B cell (primary cell): ENCODE data around the gene ANKRD9. TPM values are rescaled to one million over a fixed set of nuclear protein-coding genes. Genes with fewer than 3 reads are reported as not detected.

Experiments
- ATAC-seq: fragments of 200-7000 bp; cut with Tn5 transposase; one replicate; pipeline ENCODE4 v1.10.0; 2021; ENCODE audit warnings: low read depth, mild to moderate bottlenecking, moderate number of reproducible peaks, moderate library complexity
- CTCF ChIA-PET: fragments of 350-600 bp; sonication (Branson Sonifier 250); formaldehyde crosslinking; loops from one replicate; lab custom pipeline; 2021; ENCODE audit warnings: antibody characterized with exemption, inconsistent platforms; lab: Charles Lee
- POLR2A ChIA-PET: fragments of 350-600 bp; sonication (Branson Sonifier 250); formaldehyde crosslinking; loops from one replicate; lab custom pipeline; 2021; ENCODE audit warnings: antibody characterized with exemption; lab: Charles Lee
- DNase-seq: peaks from one replicate; pipeline ENCODE4 v3.0.0; 2013
- H2AFZ ChIP-seq: 2 replicates; pipeline ENCODE4 v1.6.1; 2012; ENCODE audit warnings: mild to moderate bottlenecking, low read depth, low read length; ENCODE audit not compliant: insufficient read depth, poor library complexity, severe bottlenecking
- H3K27ac ChIP-seq, 2 donors: 1 replicate in 1 of 2; 2 replicates in 1 of 2; pipeline ENCODE4 v1.5.1; 2012 to 2013; ENCODE audit warnings: low read length in 2 of 2, mild to moderate bottlenecking in 2 of 2, moderate library complexity in 1 of 2
- H3K27me3 ChIP-seq, 4 experiments: fragments of 200-600 bp in 1 of 4; sonication (generic) in 1 of 4; replicated peaks in 1 of 4; 1 replicate in 2 of 4; 2 replicates in 2 of 4; pipeline versions ENCODE4 v1.6.1 to v1.7.0; 2013 to 2016; ENCODE audit warnings: low read length in 3 of 4, mild to moderate bottlenecking in 2 of 4, mixed read lengths in 1 of 4, moderate library complexity in 1 of 4; ENCODE audit not compliant: insufficient read depth in 4 of 4, control insufficient read depth in 3 of 4; ENCODE audit errors: control extremely low read depth in 1 of 4
- H3K36me3 ChIP-seq, 2 experiments: replicated peaks in 1 of 2; 1 replicate in 1 of 2; 2 replicates in 1 of 2; pipeline versions ENCODE4 v1.6.1 to v1.7.1; 2013; ENCODE audit warnings: low read length in 1 of 2; ENCODE audit not compliant: insufficient read depth in 2 of 2, control insufficient read depth in 1 of 2; ENCODE audit errors: control extremely low read depth in 1 of 2, extremely low read depth in 1 of 2
- H3K4me1 ChIP-seq, 2 donors: fragments of 200-600 bp in 1 of 2; sonication (generic) in 1 of 2; 1 replicate in 1 of 2; 2 replicates in 1 of 2; pipeline versions ENCODE4 v1.5.1 to v1.6.1; 2013 to 2017; ENCODE audit warnings: low read length in 2 of 2; ENCODE audit not compliant: control insufficient read depth in 2 of 2, insufficient read depth in 2 of 2
- H3K4me2 ChIP-seq: replicated peaks from 2 replicates; pipeline ENCODE3; 2012; ENCODE audit warnings: mild to moderate bottlenecking, low read depth, low read length; ENCODE audit not compliant: poor library complexity, severe bottlenecking
- H3K4me3 ChIP-seq, 5 experiments: fragments of 200-600 bp in 1 of 5; sonication (generic) in 1 of 5; 1 replicate in 3 of 5; 2 replicates in 2 of 5; pipeline versions ENCODE4 v1.5.1 to v1.7.0; 2011 to 2016; ENCODE audit warnings: low read length in 4 of 5, mild to moderate bottlenecking in 4 of 5, low read depth in 2 of 5, control low read depth in 1 of 5, moderate library complexity in 1 of 5; ENCODE audit not compliant: insufficient read depth in 1 of 5; ENCODE audit errors: control extremely low read depth in 1 of 5, extremely low read depth in 1 of 5
- H3K79me2 ChIP-seq: fragments of 200-600 bp; sonication (generic); one replicate; pipeline ENCODE4 v1.6.0; 2016; ENCODE audit warnings: low read length; ENCODE audit not compliant: control insufficient read depth, insufficient read depth
- H3K9ac ChIP-seq: fragments of 200-600 bp; sonication (generic); 2 replicates; pipeline ENCODE4 v1.6.1; 2017; ENCODE audit warnings: mild to moderate bottlenecking, low read length, moderate library complexity
- H3K9me3 ChIP-seq, 3 donors: one replicate each; pipeline versions ENCODE4 v1.6.1 to v1.7.1; 2013; ENCODE audit warnings: low read length in 2 of 3; ENCODE audit not compliant: control insufficient read depth in 2 of 3, insufficient read depth in 1 of 3; ENCODE audit errors: control extremely low read depth in 1 of 3
- H4K20me1 ChIP-seq: 2 replicates; pipeline ENCODE4 v1.6.0; 2012; ENCODE audit warnings: mild to moderate bottlenecking, low read length; ENCODE audit not compliant: insufficient read depth, control insufficient read depth, poor library complexity, severe bottlenecking
- H3K27ac Mint-ChIP-seq: one replicate; pipeline ENCODE4 v1.8.0; 2021; ENCODE audit warnings: mixed read lengths
- H3K27me3 Mint-ChIP-seq: one replicate; pipeline ENCODE4 v1.8.0; 2021; ENCODE audit warnings: mixed read lengths
- H3K4me1 Mint-ChIP-seq: one replicate; pipeline ENCODE4 v1.8.0; 2021; ENCODE audit warnings: mixed read lengths
- H3K4me3 Mint-ChIP-seq: one replicate; pipeline ENCODE4 v1.8.0; 2021; ENCODE audit warnings: mixed read lengths
- H3K9me3 Mint-ChIP-seq: one replicate; pipeline ENCODE4 v1.8.0; 2022; ENCODE audit warnings: mixed read lengths; ENCODE audit not compliant: insufficient read depth
- EZH2 ChIP-seq: IDR thresholded peaks from 2 replicates; pipeline ENCODE4 v1.6.1; 2012; ENCODE audit warnings: borderline replicate concordance, low read depth, mild to moderate bottlenecking, moderate library complexity, low read length; ENCODE audit not compliant: insufficient read depth, poor library complexity, severe bottlenecking
- WGBS: methylation state at CpG from one replicate; pipeline ENCODE4 v1.1.5; 2013; ENCODE audit warnings: missing lambda C conversion rate; ENCODE audit not compliant: insufficient coverage; 5-methylcytosine and 5-hydroxymethylcytosine counted together
- intact Hi-C: fragments of 100-400 bp; cut with micrococcal nuclease; formaldehyde crosslinking; loops from one replicate; pipeline ENCODE4 v1.10.0; 2022
- polyA plus RNA-seq: library from polyadenylated mRNA; depleted of rRNA; stranded (reverse); fragments of >200 nt; gene quantifications from 2 replicates; pipeline ENCODE4 v1.2.3, GENCODE V29; 2012
- total RNA-seq, 2 donors: library from RNA; stranded (reverse); fragments of 120-200 nt in 1 of 2; gene quantifications; 1 replicate in 1 of 2; 2 replicates in 1 of 2; pipeline versions ENCODE4 v1.2.3 to v1.2.4, GENCODE V29; 2013 to 2022
- TF ChIP-seq, protein P1 (sequence below): fragments of 200-600 bp; IDR thresholded peaks from one replicate; pipeline ENCODE4 v1.8.0; 2022; ENCODE audit warnings: antibody characterized with exemption, mild to moderate bottlenecking

Gene ANKRD9
- total and polyA plus RNA-seq, 2 donors (not counting 1 experiment from before 2014, with no cell fraction given), result 1.4 to 1.5 TPM

DNA sequence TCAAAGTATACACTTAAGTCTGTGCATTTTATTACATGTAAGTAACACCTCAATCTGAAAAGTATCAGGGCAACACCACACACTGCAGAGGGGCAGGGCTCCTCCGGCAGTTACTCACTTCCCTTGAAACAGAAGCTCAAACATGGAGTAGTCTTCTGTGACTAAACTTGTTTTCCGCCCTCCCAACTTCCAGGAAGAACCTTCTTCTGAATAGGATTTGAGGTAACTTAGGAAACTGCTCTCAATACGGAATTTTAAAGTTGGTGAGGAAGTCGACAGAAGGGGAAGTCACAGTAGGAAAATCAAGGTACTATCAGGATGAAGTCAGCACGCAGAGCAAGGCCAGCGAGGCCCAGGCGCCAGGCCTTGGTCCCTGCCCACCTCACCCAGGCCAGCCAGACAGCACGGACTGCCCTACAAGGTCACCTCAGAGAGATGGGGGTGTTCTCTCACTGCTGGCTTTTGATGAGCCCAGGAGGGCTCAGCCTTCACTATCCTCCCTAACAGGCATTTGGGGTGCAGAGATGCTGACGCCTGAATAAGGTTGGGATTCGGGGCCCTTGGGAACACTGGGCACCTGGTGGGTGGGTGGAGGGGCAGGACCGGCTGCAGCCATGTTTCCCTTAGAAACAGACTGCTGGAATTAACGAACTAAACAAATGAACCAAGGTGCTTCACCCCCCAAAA, 5.8 kb downstream of the ANKRD9 start:
- POLR2A ChIA-PET, result no interaction called here
- Histone ChIP-seq H4K20me1 (no peaks in the 10 kb centered on the region), H3K4me3 (no peak overlapping the region), H3K9ac (no peak overlapping the region), H3K4me1 (no peaks in the 10 kb centered on the region), H2AFZ (no peak overlapping the region), H3K27ac (no peak overlapping the region), H3K4me2 (no peak overlapping the region), H3K27me3 (no peaks in the 10 kb centered on the region), H3K36me3 (peaks cover 0 to under 1% of the 10 kb centered on the region in 2 experiments), H3K79me2 (no peaks in the 10 kb centered on the region), H3K9me3 (peaks cover 0 to 8% (median 0%) of the 10 kb centered on the region in 3 donors)
- intact Hi-C loops, result no loop called here
- TF ChIP-seq EZH2, result no peak
- TF ChIP-seq, protein P1, sequence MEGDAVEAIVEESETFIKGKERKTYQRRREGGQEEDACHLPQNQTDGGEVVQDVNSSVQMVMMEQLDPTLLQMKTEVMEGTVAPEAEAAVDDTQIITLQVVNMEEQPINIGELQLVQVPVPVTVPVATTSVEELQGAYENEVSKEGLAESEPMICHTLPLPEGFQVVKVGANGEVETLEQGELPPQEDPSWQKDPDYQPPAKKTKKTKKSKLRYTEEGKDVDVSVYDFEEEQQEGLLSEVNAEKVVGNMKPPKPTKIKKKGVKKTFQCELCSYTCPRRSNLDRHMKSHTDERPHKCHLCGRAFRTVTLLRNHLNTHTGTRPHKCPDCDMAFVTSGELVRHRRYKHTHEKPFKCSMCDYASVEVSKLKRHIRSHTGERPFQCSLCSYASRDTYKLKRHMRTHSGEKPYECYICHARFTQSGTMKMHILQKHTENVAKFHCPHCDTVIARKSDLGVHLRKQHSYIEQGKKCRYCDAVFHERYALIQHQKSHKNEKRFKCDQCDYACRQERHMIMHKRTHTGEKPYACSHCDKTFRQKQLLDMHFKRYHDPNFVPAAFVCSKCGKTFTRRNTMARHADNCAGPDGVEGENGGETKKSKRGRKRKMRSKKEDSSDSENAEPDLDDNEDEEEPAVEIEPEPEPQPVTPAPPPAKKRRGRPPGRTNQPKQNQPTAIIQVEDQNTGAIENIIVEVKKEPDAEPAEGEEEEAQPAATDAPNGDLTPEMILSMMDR, result no peak
- CTCF ChIA-PET, result interaction anchor here (1.4 kb wide), 1 partner anchor 66 kb away, joined by 4 read pairs; no protein-coding TSS in a partner anchor
- no peak for ATAC-seq
- no peaks in the 10 kb centered on the region for H3K4me1 Mint-ChIP-seq
- no peak overlapping the region for H3K4me3 Mint-ChIP-seq
- H3K27me3 Mint-ChIP-seq, result no peaks in the 10 kb centered on the region
- DNase-seq, result no peak
- WGBS, result 95% methylated on average over 4 of the region's 12 CpGs
- H3K27ac Mint-ChIP-seq, result no peak overlapping the region
- H3K9me3 Mint-ChIP-seq, result no peaks in the 10 kb centered on the region

DNA sequence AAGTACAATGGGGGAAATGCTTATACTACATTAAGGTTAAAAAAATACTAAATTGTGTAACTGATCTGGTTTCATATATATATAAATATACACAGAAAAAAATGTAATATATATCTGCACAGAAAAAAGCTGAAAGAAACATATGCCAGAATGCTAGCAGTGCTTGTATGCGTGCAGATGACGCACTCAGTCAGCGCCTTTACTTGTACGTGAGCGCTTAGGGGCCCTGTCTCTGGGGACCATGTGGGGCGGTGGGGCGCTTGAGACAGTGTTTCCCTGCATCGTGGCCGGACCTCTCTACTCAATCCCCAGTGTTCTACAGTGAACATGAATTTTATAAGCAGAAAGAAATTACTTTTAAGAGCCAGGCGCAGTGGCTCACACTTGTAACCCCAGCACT, 7.0 kb downstream of the ANKRD9 start:
- 100% methylated on average over 6 of the region's 10 CpGs for WGBS
- POLR2A ChIA-PET, result no interaction called here
- no peak for ATAC-seq

More for the DNA sequence above, 7.0 kb downstream of the ANKRD9 start:
- intact Hi-C loops, result no loop called here
- CTCF ChIA-PET, result interaction anchor here (0.7 kb wide), 1 partner anchor 270 kb away, joined by 3 read pairs; no protein-coding TSS in a partner anchor
- Histone ChIP-seq H4K20me1 (no peaks in the 10 kb centered on the region), H3K4me3 (no peak overlapping the region), H3K9ac (no peak overlapping the region), H3K4me1 (no peaks in the 10 kb centered on the region), H3K36me3 (peaks cover 0 to 4% of the 10 kb centered on the region in 2 experiments), H3K27me3 (no peaks in the 10 kb centered on the region), H3K4me2 (no peak overlapping the region), H3K27ac (no peak overlapping the region), H2AFZ (no peak overlapping the region), H3K79me2 (no peaks in the 10 kb centered on the region), H3K9me3 (peaks cover 0 to under 1% (median 0%) of the 10 kb centered on the region in 3 donors)
- Mint-ChIP-seq H3K4me3 (no peak overlapping the region), H3K27ac (no peak overlapping the region), H3K4me1 (no peaks in the 10 kb centered on the region), H3K9me3 (no peaks in the 10 kb centered on the region), H3K27me3 (no peaks in the 10 kb centered on the region)
- TF ChIP-seq EZH2, result no peak
- TF ChIP-seq, protein P1, result no peak
- DNase-seq, result no peak
